Posterior cingulate gyrus (tissue), 11 donors: ENCODE data around the gene RBFA.
"Not testable (repeated sequence)": the region's sequence is repeated elsewhere in the genome, so short reads cannot be mapped to it uniquely, and the experiment has no call there.

Experiments
- DNase-seq, 10 donors: peaks; one replicate each; pipeline versions ENCODE4 v3.0.0 to v3.0.0-alpha.2; 2020 to 2021; ENCODE audit warnings: mixed read lengths in 3 of 10
- intact Hi-C: fragments of 100-400 bp; cut with DNase I; formaldehyde crosslinking; loops from one replicate; pipeline ENCODE4 v1.15.1; 2023

RBFA gene

GRCh38 chr18:80026363-80026762, 7.9 kb upstream of the RBFA start:
- DNase-seq, result no peak
- intact Hi-C loops, result no loop called here

DNA sequence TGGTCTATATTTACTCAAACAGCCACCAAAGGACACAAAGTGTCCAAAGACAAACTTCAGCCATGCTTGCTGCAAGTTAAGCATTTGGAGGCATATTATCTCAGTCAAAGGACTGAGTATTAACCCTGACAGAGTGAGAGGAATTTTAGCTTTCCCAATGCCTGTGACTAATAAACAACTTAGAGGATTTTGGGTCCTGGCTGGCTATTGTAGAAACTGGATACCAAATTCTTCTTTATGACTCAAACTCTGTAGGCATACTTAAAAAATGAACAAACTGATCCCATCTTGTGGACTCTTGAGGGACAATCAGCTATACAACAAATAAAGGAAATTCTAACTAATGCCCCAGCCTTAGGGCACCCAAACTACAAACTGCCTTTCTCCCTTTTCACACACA, 6.5 kb upstream of the RBFA start:
- DNase-seq, intact Hi-C loops: not testable (repeated sequence)

GRCh38 chr18:80029690-80030089, 4.5 kb upstream of the RBFA start:
- intact Hi-C loops, result loop anchor here (5.0 kb wide), 1 partner anchor 42 kb away; the partner anchor contains the start of gene TXNL4A
- no peak for DNase-seq

DNA sequence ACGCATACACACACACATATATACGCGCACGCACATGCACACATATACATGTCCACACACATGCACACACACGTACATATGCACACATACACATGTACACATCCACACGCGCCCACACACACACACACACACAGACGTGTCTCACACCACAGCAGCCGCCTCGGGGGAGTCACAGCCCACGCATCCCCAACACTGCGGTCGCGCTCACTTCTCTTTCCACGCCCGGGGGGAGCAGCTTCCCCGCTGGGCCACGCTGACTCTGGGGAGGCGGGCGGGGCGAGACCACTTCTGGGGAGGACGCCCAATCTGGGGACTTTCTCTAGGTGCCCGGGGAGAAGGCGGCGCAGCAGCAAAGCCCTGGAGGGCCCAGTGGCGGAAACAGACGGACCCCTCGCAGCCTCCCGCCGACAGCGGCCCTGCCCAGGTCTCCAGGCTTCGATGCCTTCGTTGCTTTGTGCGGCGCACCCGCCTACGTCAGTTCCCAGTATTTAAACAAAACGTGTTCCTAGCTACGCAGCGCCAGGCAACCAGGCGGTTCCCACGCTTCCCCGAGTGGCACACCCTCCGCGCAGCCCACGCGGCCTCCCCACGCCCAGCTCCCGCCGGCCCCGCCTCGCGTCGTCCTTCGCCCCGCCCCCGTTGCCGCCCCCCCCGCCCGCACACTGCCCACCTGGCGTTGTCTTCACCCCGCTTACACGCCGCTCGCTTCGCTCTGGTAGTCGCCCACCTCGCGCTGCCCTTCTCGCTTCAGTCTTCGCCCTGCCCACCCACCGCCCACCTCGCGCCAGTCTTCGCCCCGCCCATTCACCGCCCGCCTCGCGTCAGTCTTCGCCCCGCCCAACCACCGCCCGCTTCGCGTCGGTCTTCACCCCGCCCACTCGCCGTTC, 810 bp upstream of the RBFA start:
- peak in 6 of 10 donors; percentile 13 to 95 (median 38) for DNase-seq
- intact Hi-C loops, result loop anchor here (2.0 to 5.0 kb wide), 2 partner anchors 46 to 75 kb away; partner anchors contain the start of genes ADNP2 and TXNL4A

GRCh38 chr18:80034852-80035406, 695 bp downstream of the RBFA start:
- intact Hi-C loops, result loop anchor here (2.0 to 5.0 kb wide), 2 partner anchors 48 to 74 kb away; partner anchors contain the start of genes ADNP2 and TXNL4A
- DNase-seq, result no peak

GRCh38 chr18:80035997-80036396, 1.8 kb downstream of the RBFA start:
- intact Hi-C loops, result loop anchor here (2.0 kb wide), 1 partner anchor 73 kb away; the partner anchor contains the start of gene ADNP2

DNA sequence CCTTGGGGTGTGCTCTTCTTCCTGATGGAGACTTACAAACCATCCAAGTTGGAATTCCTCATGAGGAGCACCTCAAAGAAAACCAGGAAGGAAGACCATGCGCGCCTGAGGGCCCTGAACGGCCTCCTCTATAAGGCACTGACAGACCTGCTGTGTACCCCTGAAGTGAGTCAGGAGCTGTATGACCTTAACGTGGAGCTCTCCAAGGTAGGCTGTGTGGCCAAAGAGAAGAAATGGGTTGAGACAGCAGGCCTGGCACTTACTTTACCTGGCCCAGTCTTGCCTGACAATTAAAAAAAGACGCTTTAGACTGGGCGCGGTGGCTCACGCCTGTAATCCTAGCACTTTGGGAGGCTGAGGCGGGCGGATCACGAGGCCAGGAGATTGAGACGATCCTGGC, 3.1 kb downstream of the RBFA start:
- intact Hi-C loops, result no loop called here
- DNase-seq, result no peak

More at GRCh38 chr18:80035997-80036396, 1.8 kb downstream of the RBFA start:
- no peak for DNase-seq

DNA sequence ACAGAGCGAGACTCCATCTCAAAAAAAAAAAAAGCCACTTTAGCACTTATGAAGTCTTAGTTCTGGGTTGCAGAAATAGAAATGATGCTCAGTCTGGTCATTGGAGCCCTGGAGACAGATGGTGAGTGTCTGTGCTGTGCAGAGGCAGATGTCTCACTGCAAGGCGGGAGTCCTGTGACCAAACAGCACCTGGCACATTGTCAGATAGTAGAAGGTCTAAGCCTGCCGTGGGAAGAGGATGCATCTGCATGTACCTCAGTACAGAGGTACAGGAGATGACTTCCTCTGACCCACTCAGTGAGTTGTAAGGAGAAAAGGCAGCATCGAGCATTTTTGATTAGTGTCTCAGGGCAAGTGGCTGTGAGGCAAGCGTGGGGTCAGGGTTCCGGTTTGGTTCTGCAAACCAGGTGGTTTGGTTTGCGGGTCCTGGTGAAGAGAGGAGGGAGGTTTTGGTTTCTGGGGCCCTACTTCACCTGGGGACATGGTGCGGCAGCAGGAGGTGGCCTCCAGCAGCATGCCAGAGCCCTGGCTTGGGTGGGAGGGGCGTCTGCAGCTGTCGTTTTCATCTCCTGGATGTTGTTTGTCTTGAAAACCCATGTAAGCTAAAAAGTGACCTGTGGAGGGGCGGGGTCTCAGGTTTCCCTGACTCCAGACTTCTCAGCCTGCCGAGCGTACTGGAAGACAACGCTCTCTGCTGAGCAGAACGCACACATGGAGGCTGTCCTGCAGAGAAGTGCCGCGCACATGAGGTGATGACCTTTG, 3.8 kb downstream of the RBFA start:
- intact Hi-C loops, result no loop called here
- DNase-seq, result peak in 1 of 10 donors; percentile 79

DNA sequence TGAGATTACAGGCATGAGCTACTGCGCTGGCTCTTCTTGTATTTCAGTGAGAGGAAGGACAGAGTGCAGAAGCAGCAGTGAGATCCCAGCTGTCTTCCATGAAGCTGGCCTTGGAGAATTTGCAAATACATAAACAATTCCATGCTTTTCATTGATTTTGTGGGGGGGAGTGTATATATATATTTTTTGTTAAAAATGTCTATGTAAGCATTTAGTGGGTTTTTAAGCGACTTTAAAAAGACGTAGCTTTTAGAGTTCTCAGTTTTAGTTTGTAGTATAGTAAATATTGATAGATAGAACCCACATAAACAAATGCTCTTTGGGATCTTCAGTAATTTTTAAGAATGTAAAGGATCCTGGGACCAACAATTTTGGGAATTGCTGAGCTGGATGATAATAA, 6.3 kb downstream of the RBFA start:
- intact Hi-C loops, result no loop called here
- no peak for DNase-seq

DNA sequence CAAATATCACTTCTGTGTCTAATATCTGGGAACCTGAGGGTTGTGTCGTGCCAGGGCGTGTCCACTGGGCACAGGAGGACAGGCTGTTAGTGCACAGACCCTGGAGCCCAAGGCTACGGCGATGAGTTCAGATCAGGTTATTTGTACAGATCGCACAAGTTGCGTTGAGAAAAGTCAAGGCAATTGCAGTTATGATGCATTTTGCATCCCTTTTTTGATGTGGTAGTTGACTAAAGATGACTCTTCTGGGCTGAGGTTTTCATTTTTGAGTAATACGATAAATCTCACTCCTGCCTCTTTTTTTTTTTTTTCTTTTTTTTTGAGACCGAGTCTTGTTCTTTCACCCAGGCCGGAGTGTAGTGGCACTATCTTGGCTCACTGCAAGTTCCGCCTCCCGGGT, 7.2 kb downstream of the RBFA start:
- intact Hi-C loops, result no loop called here
- no peak for DNase-seq

DNA sequence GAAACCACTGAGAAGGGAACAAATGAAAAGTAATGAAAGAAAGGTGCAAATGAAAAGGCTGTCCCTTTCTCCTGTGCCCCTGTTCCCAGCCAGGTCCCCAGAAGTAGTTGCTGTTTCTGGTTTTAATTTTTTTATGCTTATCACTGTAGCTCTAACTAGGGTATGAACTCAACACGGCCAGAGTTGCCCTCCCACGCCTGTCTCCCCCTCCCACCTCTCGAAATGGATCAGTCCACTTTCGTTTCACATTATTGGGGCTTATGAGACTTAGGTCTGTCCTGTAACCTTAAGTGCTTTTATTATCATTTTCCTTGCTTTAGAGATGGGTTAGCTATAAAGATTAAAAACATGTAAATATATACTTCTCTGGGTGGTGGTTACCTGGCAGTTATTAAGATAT, 8.6 kb downstream of the RBFA start:
- DNase-seq, result no peak
- intact Hi-C loops, result no loop called here

GRCh38 chr18:80044072-80044471, 9.8 kb downstream of the RBFA start:
- no peak for DNase-seq
- intact Hi-C loops, result no loop called here

DNA sequence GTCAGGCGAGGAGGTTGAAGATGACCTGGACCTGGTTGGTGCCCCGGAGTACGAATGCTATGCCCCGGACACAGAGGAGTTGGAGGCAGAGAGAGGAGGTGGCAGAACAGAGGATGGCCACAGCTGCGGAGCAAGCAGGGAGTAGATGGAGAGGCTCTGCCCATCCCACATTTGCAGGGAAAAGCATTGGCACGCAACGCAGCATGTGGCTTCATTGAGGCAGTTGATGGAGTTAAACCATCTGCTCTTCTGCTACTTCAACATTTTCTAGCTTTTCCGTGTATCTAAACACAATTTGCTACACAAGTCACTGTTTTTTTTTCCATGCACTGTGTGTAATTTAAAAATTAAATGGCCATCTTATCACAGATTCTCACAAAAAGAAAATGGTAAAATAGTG, 11.8 kb downstream of the RBFA start:
- intact Hi-C loops, result no loop called here
- DNase-seq, result peak in 1 of 10 donors; percentile 17

- intact Hi-C loops, result no loop called here
- DNase-seq, result no peak
Measured at GRCh38 chr18:80046431-80046830, 12.2 kb downstream of the RBFA start.

GRCh38 chr18:80046961-80047541, 12.8 kb downstream of the RBFA start:
- DNase-seq, result peak in 1 of 10 donors; percentile 25
- intact Hi-C loops, result no loop called here

- intact Hi-C loops, result no loop called here
- no peak for DNase-seq
Measured at GRCh38 chr18:80050797-80051196, 16.6 kb downstream of the RBFA start.

GRCh38 chr18:80056095-80056494, 21.9 kb downstream of the RBFA start:
- intact Hi-C loops, result no loop called here
- no peak for DNase-seq

DNA sequence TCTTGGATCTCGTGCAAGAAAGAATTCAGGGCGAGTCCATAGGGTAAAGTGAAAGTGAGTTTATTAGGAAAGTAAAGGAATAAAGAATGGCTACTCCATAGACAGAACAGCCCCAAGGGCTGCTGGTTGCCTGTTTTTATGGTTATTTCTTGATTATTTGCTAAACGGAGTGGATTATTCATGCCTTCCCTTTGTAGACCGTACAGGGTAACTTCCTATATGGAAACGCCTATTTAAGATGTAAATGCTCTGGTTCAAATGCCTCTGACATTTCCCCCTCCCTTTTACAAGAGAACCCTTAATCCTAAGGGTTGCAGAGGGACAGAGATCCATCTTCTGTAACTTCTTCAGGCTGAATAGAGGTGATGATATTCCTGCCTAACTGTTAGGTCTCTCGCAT, 25.7 kb downstream of the RBFA start:
- intact Hi-C loops, result no loop called here

GRCh38 chr18:80065705-80066104, 31.5 kb downstream of the RBFA start:
- DNase-seq, result no peak
- intact Hi-C loops, result no loop called here

More for the DNA sequence above, 25.7 kb downstream of the RBFA start:
- no peak for DNase-seq

DNA sequence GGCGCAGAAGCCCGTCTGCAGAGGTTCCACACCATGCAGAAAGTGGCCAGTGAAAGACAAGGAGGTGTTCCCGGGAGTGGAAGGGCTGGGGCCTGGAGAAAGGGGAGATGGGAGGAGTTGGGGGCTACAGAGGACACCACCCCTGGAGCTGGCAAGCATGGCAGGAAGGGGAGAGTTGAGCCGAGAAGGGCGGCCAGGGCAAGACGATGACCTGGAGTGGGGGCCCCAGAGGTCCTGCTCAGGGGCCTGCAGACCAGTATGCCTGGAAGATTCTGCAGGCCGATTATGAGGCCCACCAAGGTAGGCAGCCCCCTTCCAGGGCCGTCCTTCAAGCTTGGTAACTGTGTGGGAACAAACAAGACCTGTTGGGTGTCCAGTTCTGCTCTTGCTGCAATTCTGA, 33.1 kb downstream of the RBFA start:
- no peak for DNase-seq
- intact Hi-C loops, result no loop called here

- intact Hi-C loops, result no loop called here
- no peak for DNase-seq
Measured at GRCh38 chr18:80067897-80068296, 33.7 kb downstream of the RBFA start.
